ENCODE measurements around the gene ANXA2.

The ANXA2 gene

DNA sequence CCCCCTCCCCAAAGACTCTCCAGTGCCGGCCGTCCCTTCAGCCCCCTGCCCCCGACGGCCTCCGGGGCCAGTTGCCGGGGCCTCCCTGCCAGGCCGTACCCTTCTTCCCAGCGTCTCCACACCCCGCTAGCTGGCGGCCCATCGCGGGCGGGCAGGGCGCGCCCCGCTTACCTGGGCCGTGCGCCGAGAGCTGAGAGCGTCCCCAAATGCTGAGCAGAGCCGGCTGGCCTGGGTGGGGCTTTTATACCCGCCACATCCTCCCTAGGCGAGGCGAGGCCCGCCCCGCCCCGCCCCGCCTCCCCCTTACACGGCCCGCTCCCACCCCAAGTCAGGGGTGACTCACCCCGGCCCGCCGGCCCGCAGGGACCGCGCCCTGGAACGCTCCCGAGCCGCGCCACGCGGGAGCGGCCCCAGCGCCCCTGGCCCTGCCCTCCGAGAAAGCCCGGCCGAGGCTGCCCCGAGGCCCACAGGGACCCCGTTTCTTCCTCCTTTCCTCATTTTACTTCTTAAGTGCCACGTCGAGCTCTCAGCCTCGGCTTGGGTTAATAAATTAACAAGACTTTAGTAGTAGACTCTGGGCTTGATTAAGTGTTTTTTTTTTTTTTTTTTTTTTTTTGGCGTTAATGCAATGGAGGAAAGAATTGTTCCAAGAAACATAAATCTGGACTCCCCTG is at the start of gene ANXA2:
TSS of gene ANXA2 (minus strand) at position 215 of the 674 bp plus-strand sequence. CDS start 11,911 bp downstream, outside the sequence.
- peak; percentile 73 for DNase-seq (ENCODE audit: low read depth)
- peak within 1 kb of the TSS; percentile 78 for H3K4me3 ChIP-seq (ENCODE audit: low read depth, low read length)

DNA sequence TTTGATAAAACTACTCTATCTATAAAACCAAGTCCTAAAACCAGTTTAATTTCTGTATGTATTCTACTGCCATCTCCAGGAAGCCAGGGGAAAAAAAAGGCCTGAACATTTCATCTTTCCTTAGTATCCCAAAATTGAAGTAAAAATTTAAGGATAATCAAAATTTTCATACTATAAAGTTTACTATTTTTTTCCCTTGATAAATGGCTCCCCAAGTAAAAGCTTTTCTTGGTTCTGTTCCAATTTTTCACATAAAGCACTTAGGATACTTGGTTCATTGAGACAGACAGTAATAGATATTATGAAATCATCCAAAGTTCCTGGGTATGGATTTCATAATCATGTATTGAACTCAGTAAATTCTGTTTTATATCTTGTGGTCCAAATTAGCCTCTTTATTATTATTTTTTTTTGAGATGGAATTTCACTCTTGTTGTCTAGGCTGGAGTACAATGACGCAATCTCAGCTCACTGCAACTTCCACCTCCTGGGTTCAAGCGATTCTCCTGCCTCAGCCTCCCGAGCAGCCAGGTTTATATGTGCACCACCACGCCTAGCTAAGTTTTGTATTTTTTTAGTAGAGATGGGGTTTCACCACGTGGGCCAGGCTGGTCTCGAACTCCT is 46.6 kb upstream of the ANXA2 start:
- no peak overlapping the region for H3K4me3 ChIP-seq (ENCODE audit: low read depth, low read length)
- DNase-seq (ENCODE audit: low read depth), result no peak

DNA sequence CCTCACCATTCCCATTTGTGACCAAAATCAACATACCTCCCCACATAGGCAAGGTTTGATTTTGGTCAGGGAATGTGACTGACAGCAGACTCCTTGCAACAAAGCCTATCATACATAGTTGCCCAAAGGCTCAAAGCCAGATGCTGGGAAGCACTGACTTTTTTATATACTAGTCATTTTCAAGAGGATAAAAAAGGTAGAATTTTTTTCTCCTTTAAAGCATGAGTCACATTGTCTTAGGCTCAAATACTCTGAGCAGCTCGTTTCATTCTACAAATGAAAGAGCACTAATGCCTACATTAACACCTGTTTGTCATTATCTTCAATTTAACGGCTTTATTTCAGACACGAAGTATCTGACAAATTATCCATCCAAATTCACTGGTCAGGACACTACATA is 45.0 kb upstream of the ANXA2 start:
- H3K4me3 ChIP-seq (ENCODE audit: low read depth, low read length), result no peak overlapping the region
- no peak for DNase-seq (ENCODE audit: low read depth)

DNA sequence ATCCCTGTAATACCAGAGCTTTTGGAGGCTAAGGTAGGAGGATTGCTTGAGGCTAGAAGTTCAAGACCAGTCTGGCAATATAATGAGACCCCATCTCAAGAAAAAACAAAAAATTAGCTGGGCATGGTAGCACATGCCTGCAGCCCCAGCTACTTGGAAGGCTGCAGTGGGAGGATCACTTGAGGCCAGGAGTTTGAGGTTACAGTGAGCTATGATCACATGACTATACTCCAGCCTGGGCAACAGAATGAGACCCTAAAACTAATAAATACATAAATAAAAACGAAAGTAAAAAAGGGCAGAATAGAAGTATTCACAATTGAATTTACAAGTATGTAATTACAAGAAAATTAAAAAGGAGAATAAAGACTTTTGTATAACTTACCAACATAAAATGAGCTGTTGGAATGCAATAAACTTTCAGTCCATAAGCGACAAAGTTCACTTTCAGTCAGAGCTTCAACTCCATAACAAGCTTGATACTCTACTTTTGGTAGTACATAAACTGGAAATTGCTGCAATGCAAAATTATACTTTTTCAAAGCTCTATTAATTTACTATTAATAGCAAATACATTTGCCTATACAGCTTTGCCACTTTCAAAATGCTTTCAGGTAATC is 44.4 kb upstream of the ANXA2 start:
- H3K4me3 ChIP-seq (ENCODE audit: low read depth, low read length), result no peak overlapping the region
- no peak for DNase-seq (ENCODE audit: low read depth)

DNA sequence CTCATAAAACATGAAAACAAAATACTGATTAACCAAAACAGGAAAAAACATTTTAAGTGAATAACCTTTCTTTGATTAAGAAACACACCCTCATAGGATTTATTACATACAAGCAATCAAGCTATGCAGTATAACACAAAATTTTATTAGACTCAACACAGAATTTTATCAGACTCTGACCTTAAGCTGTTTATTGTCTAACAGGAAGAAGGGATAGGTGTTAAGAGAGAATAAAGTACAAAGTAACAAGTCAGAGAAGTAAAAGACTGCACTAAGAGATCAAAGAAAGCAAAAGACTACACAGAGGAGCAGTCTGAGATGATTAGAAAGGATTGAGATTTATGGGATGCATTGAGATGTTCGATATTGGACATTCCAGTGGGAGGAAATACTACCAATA is 43.5 kb upstream of the ANXA2 start:
- no peak for DNase-seq (ENCODE audit: low read depth)
- H3K4me3 ChIP-seq (ENCODE audit: low read depth, low read length), result no peak overlapping the region

DNA sequence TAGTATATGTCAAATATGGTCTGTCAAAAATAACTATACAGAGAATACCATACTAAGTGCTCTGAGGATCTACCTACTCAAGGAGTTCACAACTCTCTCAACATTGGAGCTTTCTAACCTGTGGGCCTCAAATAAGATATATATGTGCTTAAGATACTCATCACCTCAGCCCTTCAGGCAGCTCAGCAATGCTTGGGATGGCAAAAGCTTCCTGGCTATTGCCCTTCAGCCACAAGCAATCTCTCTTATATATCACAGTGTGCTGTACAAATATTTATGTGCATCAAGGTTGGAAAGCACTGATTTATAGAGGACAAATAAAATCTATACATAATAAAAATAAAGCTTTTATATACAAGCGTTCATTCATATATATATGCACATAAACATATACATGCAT is 40.9 kb upstream of the ANXA2 start:
- no peak overlapping the region for H3K4me3 ChIP-seq (ENCODE audit: low read depth, low read length)
- DNase-seq (ENCODE audit: low read depth), result no peak

DNA sequence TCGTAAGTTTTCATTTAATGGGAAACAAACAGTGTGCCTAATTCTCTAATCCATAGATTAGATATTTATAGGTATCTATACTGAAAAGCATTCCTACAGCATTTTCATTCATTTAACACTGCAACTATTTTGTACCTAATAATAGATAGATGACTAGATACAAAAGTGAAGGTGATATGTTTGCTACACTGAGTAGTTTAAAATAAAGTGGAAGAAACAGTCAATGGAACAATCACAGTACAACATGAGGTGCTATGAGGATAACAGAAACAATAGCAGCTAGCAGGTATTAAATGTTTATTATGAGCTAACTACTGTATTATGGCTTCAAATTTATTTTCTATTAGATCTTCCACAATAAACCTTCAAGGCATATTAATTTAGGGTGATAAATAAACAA is 31.1 kb upstream of the ANXA2 start:
- no peak for DNase-seq (ENCODE audit: low read depth)
- H3K4me3 ChIP-seq (ENCODE audit: low read depth, low read length), result no peak overlapping the region

DNA sequence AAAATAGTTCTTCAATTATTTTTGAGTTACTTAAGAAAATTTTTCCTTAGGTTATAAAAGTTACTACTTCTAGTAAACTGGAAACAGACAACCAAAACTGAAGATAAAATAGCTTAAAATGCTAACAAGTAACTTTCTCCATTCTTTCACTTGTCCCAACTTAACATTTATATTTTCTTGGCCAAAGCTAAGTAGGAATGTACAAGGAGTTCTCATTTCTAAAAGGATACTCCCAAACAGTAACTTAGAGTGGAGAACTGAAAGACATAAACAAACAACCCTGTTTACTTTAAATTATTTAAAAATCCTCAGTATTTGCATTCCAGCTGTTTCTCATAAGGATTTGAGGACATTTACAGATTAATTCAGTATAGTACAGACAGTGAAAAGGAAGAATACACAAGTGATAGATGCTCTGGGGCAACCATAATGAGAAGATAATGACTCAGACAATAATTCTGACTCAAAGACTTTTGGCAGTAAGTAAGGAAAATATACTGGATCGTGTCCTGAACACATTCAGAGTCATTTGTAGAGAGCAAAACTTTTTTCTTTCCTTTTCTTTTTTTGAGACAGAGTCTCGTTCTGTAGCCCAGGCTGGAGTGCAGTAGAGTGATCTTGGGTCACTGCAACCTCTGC is 29.2 kb upstream of the ANXA2 start:
- DNase-seq (ENCODE audit: low read depth), result no peak

DNA sequence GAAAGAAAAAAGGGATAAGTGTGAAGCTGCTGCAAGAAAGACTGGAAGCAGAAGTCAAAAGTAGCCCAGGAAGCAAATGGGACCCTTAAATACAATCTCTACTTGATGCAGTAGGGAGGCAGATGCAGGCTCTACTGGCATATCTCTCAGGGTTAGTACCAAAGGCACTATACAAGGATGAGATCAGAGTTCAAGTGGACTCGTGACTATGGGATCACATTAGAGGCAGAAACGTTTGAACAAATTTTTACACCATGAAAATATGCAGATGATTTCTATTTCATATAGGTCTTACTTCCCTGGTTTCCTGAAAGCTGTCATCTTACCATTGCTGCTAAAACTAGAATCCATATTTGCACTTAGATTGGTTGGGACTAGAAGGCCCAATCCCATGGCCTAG is 27.7 kb upstream of the ANXA2 start:
- H3K4me3 ChIP-seq (ENCODE audit: low read depth, low read length), result no peak overlapping the region
- no peak for DNase-seq (ENCODE audit: low read depth)

More for the DNA sequence above, 29.2 kb upstream of the ANXA2 start:
- H3K4me3 ChIP-seq (ENCODE audit: low read depth, low read length), result no peak overlapping the region

DNA sequence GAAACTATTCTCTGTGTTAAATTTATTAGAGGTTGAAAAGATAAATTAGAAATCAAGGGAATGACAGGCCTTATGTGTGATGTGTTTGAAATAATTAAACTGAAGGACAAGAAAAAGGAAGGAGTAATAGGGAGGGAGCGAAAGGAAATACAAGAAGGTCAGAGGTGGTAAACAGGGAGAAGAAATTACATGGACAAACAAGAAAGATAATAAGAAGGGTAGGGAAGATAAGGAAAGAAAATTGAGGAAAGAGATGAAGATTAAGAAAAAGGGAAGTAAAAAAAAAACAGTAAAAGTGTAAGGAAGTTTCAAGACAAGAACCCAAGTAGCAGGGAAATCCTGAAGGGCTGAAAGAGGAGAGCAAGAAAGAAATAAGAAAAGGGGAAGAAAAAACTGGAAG is 26.2 kb upstream of the ANXA2 start:
- no peak for DNase-seq (ENCODE audit: low read depth)
- H3K4me3 ChIP-seq (ENCODE audit: low read depth, low read length), result no peak overlapping the region

DNA sequence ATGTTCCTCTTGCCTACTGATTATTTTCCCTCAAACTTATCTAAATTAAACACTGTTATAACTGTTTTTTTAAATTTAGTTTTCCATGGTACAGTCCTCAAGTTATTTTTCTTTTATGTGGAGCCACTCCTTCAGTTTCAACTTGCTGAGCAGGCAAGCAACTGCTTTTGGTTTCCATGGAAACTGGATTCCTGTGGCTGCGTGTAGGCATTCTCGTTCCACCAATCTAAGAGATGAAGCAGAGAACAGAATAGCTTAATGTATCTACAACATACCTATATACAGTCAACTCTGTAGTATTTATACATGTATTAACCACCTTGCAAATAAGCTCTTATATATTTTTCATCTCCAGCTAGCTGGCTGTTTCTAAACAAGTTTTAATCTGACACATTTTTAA is 25.8 kb upstream of the ANXA2 start:
- no peak overlapping the region for H3K4me3 ChIP-seq (ENCODE audit: low read depth, low read length)
- peak; percentile 70 for DNase-seq (ENCODE audit: low read depth)

DNA sequence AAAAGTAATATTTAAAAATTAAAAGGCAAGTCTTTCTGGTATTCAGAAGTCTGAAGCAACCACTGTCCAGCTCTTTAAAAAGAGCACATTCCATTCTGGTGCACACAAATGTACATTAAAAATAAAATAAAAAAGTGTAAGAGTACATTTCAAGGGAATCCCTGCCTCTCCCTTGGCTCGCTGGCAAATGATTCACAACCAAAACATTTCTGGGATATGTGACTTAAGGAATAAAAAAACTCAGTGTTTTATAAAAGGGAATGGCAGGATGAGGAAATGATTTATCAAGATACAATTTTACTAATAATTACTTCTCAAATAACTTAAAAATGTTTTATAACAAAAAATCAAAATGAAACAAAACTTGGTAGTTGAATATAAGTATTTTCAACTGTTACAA is 23.8 kb upstream of the ANXA2 start:
- peak; percentile 61 for DNase-seq (ENCODE audit: low read depth)

DNA sequence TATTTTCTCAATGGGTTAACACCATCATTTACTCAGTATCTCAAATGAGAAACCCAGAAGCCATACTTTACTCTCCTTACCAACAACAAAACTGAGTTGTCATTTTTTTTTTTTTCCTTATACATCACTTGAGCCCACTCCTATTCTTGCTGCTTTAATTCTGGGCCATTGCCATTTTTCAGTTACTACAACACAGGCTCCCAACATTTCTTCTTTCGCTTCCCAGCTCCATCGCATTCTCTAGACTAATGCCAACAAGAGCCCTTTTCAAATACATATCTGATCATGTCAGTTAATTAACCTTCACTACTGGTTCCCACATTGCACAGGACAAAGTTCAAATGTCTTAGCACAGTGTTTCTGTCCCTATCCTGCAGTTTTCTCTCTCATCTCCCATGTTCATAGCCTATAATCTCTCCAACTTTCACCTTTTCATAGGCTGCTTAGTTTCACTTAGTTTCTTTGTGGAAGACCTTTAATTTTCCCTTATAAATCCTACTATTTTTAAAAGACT is 22.5 kb upstream of the ANXA2 start:
- no peak for DNase-seq (ENCODE audit: low read depth)
- no peak overlapping the region for H3K4me3 ChIP-seq (ENCODE audit: low read depth, low read length)

More for the DNA sequence above, 23.8 kb upstream of the ANXA2 start:
- H3K4me3 ChIP-seq (ENCODE audit: low read depth, low read length), result no peak overlapping the region

DNA sequence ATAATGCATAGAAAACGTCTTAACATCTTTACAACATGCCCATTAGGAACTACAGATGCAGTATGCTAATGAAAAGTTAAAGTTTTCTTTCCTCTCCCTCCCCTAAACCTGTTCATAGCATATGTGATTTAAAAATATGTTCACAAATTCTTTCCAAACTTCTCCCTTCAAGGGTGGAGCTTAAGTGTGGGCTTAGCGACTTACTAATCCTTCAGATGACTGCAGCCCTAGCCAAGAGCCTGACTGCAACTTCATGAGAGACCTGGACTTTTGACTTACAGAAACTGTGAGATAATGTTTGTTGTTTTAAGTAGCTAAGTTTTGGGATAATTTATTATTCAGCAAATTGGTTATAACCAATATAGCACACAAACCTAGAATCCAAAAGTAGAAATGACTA is 22.0 kb upstream of the ANXA2 start:
- no peak for DNase-seq (ENCODE audit: low read depth)

DNA sequence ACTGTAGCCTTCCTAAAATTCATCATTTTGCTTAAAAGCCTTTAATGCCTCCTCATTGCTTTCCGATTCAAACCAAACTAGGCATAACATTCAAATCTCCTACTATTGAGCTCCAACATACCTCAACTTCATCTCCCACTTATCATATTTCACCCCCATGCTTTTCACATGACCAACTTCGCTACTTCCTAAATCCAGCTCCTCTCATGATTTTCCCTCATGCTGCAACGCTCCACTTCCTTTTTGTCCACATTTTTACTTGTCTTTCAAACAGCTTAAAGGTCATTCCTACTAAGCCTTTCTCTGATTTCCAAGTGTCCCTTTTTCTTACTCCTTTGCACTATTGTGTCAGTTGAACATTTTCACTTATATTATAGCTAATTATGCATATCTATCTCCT is 20.3 kb upstream of the ANXA2 start:
- H3K4me3 ChIP-seq (ENCODE audit: low read depth, low read length), result no peak overlapping the region
- DNase-seq (ENCODE audit: low read depth), result no peak

More for the DNA sequence above, 22.0 kb upstream of the ANXA2 start:
- H3K4me3 ChIP-seq (ENCODE audit: low read depth, low read length), result no peak overlapping the region

DNA sequence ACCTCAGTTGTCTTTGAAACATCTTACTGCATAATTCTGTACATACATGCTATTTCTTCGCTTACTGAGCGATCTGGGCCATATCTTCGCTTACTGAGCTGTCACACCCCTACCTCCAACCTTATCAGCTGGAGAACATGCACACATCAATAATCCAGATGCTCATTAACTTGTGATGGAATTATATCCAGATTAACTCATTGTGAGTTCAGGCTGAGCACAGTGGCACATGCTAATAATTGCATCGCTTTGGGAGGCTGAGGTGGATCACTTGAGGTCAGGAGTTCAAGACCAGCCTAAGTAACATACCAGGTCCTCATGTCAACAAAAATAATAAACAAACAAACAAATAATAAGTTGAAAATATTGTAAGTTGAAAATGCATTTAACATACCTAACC is 19.3 kb upstream of the ANXA2 start:
- no peak overlapping the region for H3K4me3 ChIP-seq (ENCODE audit: low read depth, low read length)
- DNase-seq (ENCODE audit: low read depth), result no peak

DNA sequence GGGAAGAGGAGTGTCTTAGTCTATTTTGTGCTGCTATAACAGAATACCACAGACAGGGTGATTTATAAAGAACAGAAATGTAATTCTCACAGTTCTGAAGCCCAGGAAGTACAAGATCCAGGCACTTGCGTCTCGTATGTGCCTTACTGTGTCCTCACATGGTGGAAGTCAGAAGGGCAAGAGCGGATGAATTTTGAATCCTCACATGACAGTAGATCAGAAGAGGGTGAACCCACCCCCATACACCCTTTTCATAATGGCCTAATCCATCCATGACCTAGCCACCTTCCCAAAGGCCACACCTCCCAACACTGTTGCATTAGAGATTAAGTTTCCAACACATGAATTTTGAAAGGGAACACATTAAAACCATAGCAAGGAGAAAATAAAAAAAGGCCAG is 18.7 kb upstream of the ANXA2 start:
- DNase-seq (ENCODE audit: low read depth), result no peak
- no peak overlapping the region for H3K4me3 ChIP-seq (ENCODE audit: low read depth, low read length)

DNA sequence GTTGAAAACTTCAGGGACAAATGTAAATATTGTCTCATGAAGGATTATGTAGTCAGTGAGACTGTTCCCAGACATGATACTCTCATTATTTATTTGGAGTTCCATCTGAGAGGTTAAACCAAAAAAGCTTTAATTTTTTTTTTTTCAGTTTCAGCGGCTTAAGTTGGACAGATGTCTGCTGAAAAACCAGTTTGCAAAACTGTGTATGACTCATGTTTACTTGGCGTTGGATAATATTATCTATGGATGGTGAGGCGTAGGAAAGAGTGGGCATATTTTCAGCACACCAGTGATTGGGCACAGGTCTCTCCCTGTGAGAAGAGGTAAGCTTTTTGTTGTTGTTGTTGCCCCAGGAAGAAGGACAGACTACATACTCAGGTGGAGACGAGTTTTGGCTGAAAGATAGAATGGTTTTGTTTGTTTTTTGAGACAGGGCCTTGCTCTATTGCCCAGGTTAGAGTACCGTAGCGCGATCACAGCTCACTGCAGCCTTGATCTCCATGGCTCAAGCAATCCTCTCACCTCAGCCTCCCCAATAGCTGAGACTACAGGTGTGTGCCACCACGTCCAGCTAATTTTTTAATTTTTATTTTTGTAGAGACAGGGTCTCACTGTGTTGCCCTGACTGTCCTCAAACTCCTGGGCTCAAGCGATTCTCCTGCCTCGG is 16.4 kb upstream of the ANXA2 start:
- H3K4me3 ChIP-seq (ENCODE audit: low read depth, low read length), result no peak overlapping the region
- no peak for DNase-seq (ENCODE audit: low read depth)

DNA sequence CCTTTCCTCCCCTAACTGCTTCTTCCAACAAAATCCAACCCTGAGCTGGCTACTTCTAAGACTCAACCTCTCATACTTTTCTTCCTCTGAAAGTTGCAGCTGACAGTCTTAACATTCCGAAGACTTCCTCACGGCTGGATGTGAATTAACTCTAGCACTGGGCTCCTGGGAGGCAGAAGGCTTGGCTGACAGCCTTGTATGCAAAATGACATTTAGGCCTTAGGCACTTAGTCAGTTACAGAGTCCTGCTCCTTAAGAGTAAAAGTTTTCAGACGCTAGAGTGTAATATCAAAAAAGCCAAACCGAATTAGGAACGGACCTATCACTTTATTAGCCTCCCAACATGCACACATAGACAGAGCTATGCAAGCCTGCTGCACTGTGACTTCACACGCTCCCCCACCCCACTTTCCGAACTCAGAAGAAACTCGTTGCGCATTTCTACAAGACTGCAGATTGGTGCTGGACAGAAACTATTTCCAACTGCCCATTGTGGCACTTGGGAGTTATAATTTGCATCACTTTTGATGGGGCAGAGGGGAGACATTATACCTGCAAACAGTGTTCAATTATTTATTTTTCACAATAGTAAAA is 15.5 kb upstream of the ANXA2 start:
- DNase-seq (ENCODE audit: low read depth), result no peak
- no peak overlapping the region for H3K4me3 ChIP-seq (ENCODE audit: low read depth, low read length)

Data from skeletal muscle cell (primary cell).